Stimulated activated CD8-positive, alpha-beta memory T cell treated with anti-CD3 and anti-CD28 coated beads, Interleukin-12 subunit alpha, Interleukin-12 subunit beta, amount 100 ng/mL, for 1 hour (primary cell): Measurements from ENCODE around the gene FER.

Source experiments
- DNase-seq: peaks from one replicate; pipeline ENCODE4 v3.0.0-alpha.2; 2020; ENCODE audit warnings: low read depth

FER gene

GRCh38 chr5:109246395-109246794 lies 498.7 kb downstream of the FER start:
- DNase-seq: no peak
